GM21529 (cell line): ENCODE measurements around the gene THRA.

Experiments used
- ATAC-seq: cut with Tn5 transposase; IDR thresholded peaks from one replicate; pipeline ENCODE4 v1.9.1; 2021; ENCODE audit not compliant: unreplicated experiment

THRA gene

DNA sequence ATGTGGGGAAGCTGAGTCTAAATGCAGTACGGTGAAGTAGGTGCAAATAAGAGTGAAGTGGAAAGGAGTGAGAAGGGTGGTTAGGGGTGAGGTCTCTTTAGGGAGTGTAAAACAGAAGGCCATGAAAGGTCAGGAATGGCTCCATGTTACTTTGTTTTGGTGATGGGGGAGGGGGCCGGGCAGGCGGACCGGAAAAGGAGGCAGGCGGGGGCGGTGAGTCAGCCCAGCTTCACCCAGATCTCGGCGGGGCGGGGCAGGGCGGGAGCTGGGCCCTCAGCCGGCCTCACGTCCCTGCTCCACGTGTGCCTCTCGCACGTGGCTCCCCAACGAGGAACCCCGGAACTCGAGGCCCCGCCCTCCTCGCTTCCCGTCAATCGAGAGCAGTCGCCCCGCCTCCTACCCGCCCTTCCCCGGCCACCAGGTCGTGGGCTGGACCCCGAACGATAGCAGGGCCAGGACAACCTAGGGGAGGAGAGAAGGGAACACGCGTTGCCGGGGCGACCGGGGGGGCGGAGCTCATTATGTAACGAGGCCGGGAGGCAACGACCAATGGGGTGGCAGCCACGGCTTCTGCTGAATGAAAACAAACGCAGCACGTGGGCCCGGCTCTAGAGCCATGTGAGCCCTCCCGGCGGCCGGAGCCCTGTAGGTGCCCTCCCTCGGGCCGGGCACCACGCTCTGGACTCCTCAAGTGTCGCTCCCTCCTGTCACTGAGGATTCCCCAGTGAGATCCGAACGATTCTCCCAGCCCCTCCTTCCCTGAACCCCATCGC is 36.3 kb downstream of the THRA start:
- ATAC-seq, result peak; percentile 60

DNA sequence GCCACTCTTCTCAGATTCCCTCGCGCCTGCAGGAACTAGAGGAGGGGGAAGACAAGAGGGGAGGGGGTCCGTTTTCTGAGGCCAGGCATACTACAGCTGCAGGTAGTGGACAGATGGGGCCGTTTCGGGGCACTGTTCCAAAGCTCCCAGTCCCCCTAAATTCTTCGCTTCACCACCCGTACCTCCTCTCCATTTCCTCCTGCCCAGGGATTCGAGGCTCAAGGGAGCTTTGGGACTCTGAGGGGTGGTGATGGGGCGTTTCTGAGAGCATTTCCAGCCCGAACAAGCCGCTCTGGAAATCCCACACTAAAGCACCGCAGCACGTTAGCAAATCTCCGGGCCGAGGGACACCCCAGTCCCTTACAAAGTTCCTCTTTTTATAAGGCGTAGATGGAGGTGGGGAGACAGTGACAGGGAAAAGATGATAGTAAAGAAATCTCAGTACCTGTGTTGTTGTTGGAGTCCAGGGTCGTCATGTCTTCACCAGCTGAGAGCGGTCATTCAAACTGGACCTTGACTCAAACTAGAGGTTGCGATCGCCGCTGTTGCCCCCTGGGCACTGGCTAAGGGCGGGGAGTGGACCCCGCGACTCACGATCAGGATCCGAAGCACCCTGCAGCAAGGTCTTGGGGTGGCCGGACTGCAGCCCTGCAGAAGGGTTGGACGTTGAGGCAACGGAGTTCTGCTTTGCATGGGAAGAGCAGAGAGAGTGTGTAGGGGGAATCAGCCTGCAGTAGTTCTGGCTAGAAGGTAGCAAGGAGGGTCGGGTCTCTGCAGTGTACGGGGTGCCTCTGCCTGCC is 37.1 kb downstream of the THRA start:
- ATAC-seq, result no peak

DNA sequence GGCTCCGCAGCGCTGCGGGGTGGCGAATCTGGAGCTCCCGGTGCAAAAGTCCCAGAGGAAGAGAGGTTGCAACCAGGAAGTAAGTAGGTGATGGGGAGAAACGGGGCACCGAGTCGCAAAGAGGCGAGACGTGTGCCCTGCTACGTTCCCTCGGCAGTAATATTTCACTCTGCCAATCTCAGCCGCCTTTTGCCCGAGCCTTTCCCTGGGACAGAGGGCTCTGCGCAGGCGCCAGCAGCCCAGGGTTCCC is 37.6 kb downstream of the THRA start, which contains the start of gene NR1D1:
Gene NR1D1 (minus strand): TSS at position 171 of the 250 bp plus-strand sequence. CDS start 495 bp downstream, outside the sequence.
- no peak for ATAC-seq

DNA sequence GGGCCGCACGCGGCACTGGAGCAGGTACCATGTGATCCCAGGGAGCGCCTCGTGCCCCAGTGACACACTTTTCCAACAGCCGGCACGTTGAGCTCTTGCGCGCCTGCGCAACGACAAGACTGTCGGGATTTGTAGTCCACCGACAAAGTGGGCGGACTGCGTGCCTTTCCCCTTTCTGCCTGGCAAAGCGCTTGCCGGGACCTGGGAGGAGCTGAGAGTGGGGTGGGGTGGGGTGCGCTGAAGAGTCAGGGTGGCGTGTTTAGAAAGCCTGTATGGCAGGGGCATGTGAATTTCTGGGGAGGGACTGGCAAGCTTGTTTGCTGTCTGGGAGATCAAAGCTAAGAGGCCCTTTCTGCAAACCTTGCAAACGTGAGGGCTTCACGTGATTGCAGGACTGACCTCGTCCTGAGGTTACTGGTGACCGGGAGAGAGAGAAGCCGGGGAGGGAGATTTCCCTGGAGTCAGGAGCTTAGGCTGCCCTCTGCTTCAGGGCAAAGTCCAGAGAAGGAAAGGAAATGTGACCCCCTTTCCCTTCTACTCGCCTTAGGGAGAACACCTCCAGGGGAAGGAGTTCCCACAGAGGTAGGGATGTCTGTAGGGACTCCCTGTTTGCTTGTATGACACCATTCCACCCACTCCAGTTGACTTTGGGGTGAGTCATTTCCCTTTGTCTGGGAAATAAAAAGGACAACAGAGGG is 38.1 kb downstream of the THRA start:
- ATAC-seq, result peak; percentile 26

DNA sequence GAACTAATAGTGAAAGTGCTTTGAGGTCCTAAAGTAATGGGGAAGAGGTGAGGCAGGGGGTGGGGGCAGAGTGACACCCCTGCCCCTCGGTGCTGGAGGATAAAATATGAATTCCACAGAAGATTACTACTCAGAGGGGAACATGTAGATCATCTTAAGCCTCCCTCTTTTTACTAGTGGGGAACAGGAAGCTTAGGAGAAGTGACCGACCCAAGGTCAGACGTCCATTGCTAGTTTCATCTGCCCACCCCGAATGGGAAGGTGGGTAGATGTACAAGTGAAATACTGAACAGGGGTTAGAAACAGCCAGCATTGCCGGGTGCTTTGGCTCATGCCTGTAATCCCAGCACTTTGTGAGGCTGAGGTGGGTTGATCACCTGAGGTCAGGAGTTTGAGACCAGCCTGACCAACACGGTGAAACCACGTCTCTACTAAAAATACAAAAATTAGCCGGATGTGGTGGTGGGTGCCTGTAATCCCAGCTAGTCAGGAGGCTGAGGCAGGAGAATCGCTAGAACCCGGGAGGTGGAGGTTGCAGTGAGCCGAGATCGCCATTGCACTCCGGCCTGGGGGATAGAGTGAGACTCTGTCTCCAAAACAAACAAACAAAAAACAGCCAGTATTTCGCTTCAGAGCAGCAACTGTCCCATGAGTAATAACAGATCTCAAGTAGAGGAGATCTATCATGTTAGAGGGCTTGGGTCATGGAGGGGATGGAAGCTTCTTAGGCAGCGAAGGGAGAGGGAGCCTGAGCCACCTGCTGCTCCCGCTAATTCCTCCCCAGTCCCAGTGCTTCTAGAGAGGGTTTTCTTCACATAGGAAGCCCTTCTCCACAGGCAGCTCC is 38.8 kb downstream of the THRA start:
- ATAC-seq, result no peak

DNA sequence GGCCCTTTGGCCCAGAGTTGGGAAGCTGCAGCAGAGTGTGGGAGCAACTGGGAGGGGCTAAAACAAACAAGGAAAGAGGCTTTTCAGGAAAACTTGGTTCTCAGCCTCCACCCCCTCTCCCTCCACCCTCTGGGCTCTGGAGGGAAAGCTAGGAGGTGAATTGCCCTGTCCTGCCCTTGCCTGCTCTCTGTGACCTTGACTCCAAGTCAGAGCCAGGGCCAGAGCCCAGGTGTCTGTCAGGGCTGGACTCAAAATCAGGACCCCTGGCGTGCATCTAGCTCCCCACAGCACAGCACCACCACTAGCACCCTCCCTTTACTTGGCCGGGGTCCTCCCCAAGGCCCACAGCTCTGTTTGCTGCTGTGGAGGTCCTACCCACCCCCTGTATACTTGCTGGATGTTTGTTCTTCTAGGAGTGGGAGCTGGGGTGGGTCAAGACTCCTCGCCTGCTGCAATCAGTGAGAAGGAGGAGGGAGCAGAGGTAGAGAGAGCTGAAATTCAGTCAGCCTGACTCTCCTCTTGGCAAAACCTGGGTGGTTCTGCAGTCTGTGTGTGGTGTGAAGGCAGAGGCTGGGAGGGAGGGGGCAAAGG is 40.4 kb downstream of the THRA start:
- no peak for ATAC-seq

DNA sequence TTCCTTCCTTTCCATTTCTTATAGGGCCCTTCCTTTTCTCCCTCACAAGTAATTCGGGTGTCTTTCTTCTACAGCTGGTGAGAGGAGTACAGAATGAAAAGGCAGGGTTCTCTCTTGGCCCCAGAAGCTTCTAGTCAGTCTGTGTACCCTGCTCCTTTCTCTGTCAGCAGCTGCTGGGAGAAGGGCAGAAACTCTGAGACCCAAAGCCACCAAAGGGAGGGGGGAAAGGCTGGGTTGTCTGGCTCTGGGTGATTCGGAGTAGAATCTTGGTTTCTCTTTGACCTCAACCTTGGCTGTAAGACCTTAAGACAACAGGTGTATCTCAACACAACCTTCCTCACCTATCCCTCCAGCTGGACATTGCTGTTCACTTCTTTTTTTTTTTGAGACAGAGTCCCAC is 40.9 kb downstream of the THRA start:
- ATAC-seq, result no peak

DNA sequence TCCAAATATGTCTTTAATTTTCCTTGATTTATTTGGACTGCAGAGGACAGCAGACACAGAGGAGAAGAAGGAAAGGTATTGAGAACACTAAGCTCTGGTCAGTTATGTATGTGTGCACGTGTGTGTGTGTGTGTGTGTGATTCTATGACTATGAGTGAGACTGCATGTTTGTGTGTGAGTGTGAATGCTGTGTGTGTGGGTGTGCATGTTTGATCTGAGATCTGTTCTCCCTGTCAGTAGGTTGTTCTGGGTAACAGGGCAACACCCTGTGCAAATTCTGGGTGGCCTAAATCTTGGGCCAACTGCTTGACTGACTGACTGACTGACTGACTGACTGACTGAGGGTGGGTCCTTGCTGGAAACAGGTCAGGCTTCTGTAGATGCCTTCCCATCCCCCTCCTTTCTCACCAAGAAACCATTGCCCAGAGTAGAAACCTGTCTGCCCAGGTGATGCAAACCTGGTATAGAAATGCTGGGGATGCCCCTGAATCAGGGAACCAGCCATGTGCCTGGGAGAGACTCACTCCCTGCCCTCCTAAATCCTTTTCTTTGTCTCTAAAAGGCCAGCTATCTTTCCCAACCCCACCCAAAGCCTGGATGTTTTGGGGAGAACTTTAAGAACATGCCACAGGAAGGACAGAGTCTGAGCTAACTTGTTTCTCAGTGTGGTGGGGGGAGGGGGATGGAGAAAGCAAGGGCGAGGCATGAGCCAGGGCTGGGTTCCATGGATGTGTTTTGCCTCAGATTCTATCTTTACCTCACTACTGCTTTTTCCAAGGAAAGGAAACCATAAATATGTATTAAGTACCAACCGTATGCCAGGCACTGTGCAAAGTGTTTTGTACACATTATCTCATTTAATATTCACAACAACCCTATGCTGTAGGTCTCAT is 42.1 kb downstream of the THRA start:
- ATAC-seq, result no peak

DNA sequence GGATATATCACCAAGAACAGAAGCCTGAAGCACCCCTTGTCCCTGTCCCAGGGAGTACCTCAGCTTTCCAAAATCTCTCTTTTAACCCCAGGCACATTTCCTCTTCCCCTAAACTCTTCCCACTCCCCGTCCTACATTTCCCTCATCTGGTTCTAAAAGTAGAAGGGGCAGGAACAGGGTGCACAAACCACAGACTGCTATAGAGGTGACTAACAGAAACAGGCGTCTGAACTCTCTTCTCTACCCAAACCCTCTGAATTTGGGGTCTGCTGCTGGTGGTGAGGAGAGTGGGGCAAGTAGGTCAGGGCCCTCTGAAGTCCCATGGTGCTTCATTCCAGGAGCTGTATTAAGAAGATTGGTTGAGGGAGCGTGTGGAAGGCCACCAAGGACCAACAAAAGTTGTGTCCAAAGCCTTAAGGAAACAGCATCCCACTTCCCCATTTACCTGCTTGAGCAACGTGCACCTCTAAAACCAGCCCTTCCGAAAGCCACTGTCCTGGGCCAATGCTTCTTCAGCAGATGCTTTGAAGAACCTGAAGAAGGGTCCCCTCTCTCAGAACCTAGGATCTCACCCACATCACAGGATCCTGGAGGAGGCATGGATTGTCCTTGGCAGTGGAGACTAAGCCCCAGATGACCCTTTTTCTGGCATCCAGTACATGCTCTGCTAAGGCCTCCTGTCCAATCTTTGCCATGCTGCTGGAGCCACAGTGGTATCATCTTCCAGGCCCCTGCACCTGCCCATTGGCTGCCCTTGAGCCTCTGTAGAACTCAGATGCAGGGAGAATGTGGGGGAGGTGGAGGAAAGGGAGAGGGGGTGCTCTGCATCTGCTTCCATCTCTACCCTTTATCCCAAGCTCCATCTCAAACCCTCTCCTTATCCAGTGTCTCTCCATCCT is 43.3 kb downstream of the THRA start:
- no peak for ATAC-seq

DNA sequence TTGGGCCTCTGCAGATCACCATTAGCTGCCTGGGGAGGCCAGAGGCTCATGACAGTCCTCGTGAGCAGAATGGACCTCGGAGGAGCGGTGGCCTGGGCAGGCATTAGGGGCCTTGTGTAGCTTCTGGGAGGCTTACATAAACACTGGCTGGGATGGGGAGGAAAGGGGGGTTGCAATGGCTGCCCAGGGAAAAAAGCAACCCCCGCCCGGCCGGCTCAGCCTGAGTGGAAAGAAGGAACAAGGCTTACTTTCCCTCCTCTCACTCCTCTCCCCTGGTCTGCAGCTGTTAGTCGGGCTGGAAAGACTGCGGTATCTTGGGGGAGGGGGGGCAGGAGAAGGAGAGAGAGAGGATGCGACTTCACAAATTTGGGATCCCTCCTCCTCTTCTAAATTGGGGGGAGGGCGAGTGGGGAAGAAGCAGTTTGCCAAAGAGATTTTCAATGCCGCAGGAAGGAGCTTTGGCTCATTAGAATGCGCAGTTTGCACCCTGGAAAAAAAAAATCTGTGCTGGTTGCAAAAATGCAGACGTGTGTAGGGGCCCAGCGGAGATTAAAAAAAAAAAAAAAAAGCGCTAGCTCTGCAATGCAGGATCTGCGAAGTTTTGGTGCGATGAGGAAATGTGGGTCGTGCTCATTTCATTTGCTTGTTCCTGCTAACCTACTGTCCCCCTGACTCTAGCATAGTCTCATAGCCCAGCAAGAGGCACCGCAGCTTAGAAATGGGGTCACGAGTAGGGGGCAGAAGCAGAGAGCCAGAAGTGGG is 44.2 kb downstream of the THRA start:
- no peak for ATAC-seq

DNA sequence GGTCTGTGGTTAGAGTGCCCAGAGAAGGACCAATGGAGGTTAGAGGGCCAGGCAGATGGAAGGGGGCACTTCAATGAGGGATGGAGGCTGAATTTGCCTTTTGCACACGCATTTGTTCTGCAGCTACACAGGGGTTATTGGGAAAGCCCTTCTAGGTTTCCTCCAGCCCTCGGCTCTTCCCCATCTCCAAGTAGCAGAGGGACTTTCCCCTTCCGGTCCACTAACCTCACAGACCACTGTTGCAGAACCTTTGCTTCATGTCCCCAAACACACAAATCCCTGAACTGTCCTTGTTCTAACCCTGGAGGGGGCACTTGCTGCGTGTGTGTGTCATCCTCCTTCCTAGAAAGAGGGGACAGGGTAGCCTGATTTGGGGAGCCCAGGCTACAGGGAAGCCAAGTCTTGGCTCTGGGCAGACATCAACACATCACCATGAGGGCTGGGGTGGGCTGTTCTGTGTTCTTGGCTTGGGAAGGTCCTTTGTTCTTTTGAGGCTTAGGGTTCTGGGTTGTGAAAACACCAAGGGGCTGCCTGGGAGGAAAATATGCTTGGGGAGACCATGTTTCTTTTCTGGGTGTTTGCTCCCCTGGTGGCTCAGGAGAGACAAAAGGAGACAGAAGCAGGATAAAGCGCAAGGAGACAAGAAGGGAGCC is 44.9 kb downstream of the THRA start:
- no peak for ATAC-seq

DNA sequence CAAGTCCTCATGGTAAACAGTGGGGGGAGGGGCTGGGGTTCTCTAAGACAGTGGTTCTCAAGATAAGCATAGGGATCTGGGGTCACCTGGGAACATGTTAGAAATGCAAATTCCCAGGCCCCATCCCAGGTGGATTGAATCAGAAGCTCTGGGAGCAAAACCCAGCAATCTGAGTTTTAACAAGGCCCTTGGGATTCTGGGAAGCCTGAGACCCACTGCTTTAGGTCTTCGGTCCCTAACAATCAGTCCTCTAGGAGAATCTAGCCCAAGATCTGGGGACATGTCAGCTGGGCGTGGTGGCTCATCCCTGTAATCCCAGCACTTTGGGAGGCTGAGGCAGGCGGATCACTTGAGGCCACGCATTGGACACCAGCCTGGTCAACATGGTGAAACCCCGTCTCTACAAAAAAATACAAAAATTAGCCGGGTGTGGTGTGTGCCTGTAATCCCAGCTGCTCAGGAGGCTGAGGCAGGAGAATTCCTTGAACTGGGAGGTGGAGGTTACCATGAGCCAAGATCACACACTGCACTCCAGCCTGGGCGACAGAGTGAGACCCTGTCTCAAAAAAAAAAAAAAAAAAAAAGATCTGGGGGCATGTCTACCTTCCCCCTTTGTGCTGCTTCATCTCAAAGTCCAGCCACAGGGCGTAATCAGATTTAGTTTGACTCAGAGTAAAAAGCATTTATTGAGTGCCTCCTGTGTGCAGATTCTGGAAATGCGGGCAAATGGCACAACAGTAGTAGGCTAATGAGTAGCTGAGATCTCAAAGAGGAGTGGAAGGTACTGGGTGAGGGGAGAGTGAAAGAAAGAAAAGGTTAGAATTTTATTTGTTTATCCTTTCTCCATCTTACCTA is 46.4 kb downstream of the THRA start:
- no peak for ATAC-seq

DNA sequence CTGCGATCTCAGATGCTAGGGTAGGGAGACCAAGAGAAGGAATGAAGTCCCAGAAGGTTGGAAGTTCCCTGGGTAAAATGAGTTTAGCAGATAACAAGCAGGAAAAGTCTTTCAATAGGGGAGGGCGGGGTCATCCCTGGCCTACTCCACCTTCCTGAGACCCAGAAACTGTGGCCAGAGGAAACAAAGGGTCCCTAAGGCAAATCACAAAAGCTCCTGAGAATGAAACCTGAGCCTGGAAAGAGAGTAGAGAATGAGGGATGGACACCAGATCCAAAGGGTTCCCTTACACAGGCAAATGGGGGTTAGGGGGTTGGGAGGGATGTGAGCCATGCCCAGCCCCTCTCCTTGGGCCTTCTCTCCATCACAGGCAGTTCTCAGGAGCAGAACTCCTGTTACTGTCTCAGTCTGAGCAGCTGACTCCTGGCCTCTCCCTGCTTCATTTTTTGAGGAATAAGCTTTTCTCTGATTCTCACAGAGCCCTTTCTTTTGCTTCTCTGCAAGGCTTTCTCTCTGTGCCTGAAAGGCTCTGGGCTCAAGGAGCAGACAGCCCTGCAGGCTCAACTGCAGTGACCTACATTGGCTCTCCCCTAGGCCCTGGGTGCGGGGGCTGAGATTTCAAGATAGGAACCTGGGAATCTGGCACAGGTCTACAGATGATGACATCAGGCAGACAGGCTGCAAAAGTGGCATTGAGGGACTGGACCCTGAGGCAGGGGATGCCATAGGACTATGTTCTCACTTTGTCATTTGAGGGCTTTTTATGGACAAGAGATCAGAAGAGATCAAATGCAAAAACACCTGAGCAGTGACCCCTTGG is 47.5 kb downstream of the THRA start:
- ATAC-seq, result no peak

DNA sequence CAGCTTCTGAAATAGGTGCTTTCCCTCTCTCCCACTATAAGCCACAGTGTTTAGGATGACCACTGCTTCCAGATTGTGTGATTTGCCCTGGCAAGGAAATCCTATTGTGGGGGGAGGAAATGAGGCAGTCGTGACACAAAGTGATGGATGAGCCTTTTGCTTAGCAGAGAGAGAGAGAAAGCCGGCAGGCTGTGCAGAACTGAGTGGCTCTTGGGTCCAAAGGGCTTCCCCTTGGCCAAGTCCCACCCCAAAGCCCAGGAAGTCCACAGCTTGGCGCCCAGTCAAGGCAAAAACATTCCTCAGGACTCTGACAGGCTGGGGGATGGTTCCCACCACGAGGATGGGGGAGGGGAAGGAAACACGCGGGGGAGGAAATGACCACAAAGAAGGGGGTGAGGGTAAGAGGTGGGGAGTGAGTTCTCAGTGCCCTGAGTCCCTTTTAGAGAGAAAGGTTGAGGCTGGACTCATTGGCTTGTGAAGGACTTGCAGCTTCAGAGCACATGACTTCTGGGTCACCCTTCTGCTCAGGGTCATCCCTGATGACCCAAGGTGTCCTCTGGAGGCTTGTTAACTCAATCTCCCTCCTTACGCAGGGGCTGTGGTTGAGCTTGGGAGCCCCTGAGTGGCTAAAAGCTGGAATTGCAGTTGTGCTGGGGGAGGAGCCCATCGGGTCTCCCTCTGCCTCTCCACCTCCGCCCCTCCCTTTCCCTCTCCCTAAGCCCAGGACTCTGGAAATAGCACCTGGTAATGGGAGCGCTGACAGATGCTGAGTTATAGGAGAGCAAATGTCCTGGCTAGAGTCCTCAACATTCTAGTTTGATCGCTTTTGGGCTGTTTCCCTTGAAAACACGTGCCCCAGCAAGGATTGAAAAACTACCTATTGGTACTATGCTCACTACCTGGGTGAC is 48.7 kb downstream of the THRA start:
- no peak for ATAC-seq
